Fibroblast of the aortic adventitia (primary cell): ENCODE measurements around the gene PRICKLE3. TPM values are rescaled to one million over a fixed set of nuclear protein-coding genes. Genes with fewer than 3 reads are reported as not detected.

ENCODE experiments used
- DNase-seq: peaks from one replicate; pipeline ENCODE4 v3.0.0-alpha.2; 2010; ENCODE audit warnings: low read depth
- H3K4me3 ChIP-seq: 2 replicates; pipeline ENCODE4 v1.5.1; 2011; ENCODE audit warnings: low read depth, mild to moderate bottlenecking, control low read depth, low read length, moderate library complexity
- CTCF ChIP-seq: IDR thresholded peaks from 2 replicates; pipeline ENCODE4 v1.5.1; 2011; ENCODE audit warnings: mild to moderate bottlenecking, low read length, control low read depth, inconsistent platforms; ENCODE audit not compliant: insufficient read depth
- total RNA-seq: library from RNA; depleted of rRNA; stranded (reverse); fragments of >200 nt; gene quantifications from 2 replicates; pipeline ENCODE4 v1.2.3, GENCODE V29; 2012; ENCODE audit warnings: low replicate concordance

PRICKLE3 gene
- total RNA-seq, 1 donor = 5.0 TPM

- no peak for DNase-seq
- no peak for TF ChIP-seq CTCF
- no peak overlapping the region for H3K4me3 ChIP-seq
Observed at GRCh38 chrX:49208399-49208798, 22.2 kb upstream of the PRICKLE3 start.

- no peak for TF ChIP-seq CTCF
- no peak overlapping the region for H3K4me3 ChIP-seq
- no peak for DNase-seq
Observed at GRCh38 chrX:49206543-49206942, 20.4 kb upstream of the PRICKLE3 start.

- TF ChIP-seq CTCF = no peak
- DNase-seq = no peak
- H3K4me3 ChIP-seq = no peak overlapping the region
Observed at GRCh38 chrX:49205443-49205842, 19.3 kb upstream of the PRICKLE3 start.

GRCh38 chrX:49204709-49205108 is 18.5 kb upstream of the PRICKLE3 start:
- TF ChIP-seq CTCF = no peak
- no peak for DNase-seq
- H3K4me3 ChIP-seq = no peak overlapping the region

GRCh38 chrX:49204017-49204416 is 17.8 kb upstream of the PRICKLE3 start:
- no peak for TF ChIP-seq CTCF
- H3K4me3 ChIP-seq = no peak overlapping the region
- DNase-seq = no peak

- no peak for TF ChIP-seq CTCF
- H3K4me3 ChIP-seq = no peak overlapping the region
Observed at GRCh38 chrX:49203536-49203935, 17.4 kb upstream of the PRICKLE3 start.

GRCh38 chrX:49202022-49202421 is 15.8 kb upstream of the PRICKLE3 start:
- no peak for DNase-seq
- H3K4me3 ChIP-seq = no peak overlapping the region
- TF ChIP-seq CTCF = no peak

More at GRCh38 chrX:49203536-49203935, 17.4 kb upstream of the PRICKLE3 start:
- no peak for DNase-seq
